ENCODE measurements around the gene MTHFD1. TPM values are rescaled to one million over a fixed set of nuclear protein-coding genes. Genes with fewer than 3 reads are reported as not detected.
A peak's percentile ranks its signal among the peaks of the same experiment; 100 is the strongest.

The MTHFD1 gene
- polyA plus RNA-seq, 2 of the 4 experiments (the other 2 are of a cell fraction), result 105 to 159 TPM

- POLR2A ChIA-PET, result no interaction called here
- H3K27ac ChIP-seq, result no peak overlapping the region; a peak in 1 of 6 replicates
- ATAC-seq (no peak), FAIRE-seq (no peak), DNase-seq (ENCODE audit: low read depth in 1 of 2, low spot score in 1 of 2) (no peak)
- 91% methylated on average over 3 of the region's 3 CpGs for WGBS (ENCODE audit: missing lambda C conversion rate)
- peaks cover 47% of the 10 kb centered on the region for H3K4me1 ChIP-seq
- CTCF ChIA-PET, result interaction anchor here (0.8 to 4.6 kb wide), 4 partner anchors 10 to 452 kb away, joined by 3 to 25 read pairs (median 4); no protein-coding TSS in a partner anchor
- TF ChIP-seq MAZ (IDR thresholded peaks at IDR 0.05; ENCODE audit: borderline replicate concordance, low read depth, low read length) (no peak), HDAC2 (IDR thresholded peaks at IDR 0.05) (no peak), HOXA7 (CRISPR knock-in tag; IDR thresholded peaks at IDR 0.05) (no peak), ATOH8 (CRISPR knock-in tag; IDR thresholded peaks at IDR 0.05; ENCODE audit: low read depth) (no peak), CEBPB (IDR thresholded peaks at IDR 0.05) (peak; percentile 69 to 81; a peak in 3 of 4 replicates)
- no peak overlapping the region for H3K4me2 ChIP-seq
- H3K4me3 ChIP-seq, result no peak overlapping the region
- H3K9me3 ChIP-seq, result no peaks in the 10 kb centered on the region
Measured at GRCh38 chr14:64440494-64440893, 52.3 kb downstream of the MTHFD1 start.

GRCh38 chr14:64442300-64442988 lies 54.3 kb downstream of the MTHFD1 start:
- CTCF ChIA-PET, result interaction anchor here (0.9 to 4.6 kb wide), 2 partner anchors 12 to 14 kb away, joined by 3 to 25 read pairs; no protein-coding TSS in a partner anchor

GRCh38 chr14:64444140-64444539 lies 56.0 kb downstream of the MTHFD1 start:
- TF ChIP-seq CTCF (IDR thresholded peaks at IDR 0.05) (no peak), HEYL (CRISPR knock-in tag; IDR thresholded peaks at IDR 0.05) (no peak), FOXS1 (CRISPR knock-in tag; IDR thresholded peaks at IDR 0.05) (no peak), NPAS2 (CRISPR knock-in tag; IDR thresholded peaks at IDR 0.05; ENCODE audit: borderline replicate concordance) (no peak), ELK1 (IDR thresholded peaks at IDR 0.05; ENCODE audit: low read depth, low read length) (no peak), BHLHE40 (IDR thresholded peaks at IDR 0.05; ENCODE audit: low read depth, low read length) (no peak), CHD2 (IDR thresholded peaks at IDR 0.05; ENCODE audit: low read length, partially characterized antibody) (no peak), RNF2 (IDR thresholded peaks at IDR 0.05; ENCODE audit: borderline replicate concordance, low read depth) (no peak), HOXA7 (CRISPR knock-in tag; IDR thresholded peaks at IDR 0.05) (no peak), MAZ (IDR thresholded peaks at IDR 0.05; ENCODE audit: borderline replicate concordance, low read depth, low read length) (no peak), RFX5 (IDR thresholded peaks at IDR 0.05) (no peak), NFE2L2 (conservative IDR thresholded peaks at IDR 0.05; ENCODE audit: low read length) (no peak), HOXB13 (CRISPR knock-in tag; IDR thresholded peaks at IDR 0.05; ENCODE audit: low read depth) (no peak), JUNB (IDR thresholded peaks at IDR 0.05) (no peak), RARB (CRISPR knock-in tag; IDR thresholded peaks at IDR 0.05) (no peak), KDM1A (IDR thresholded peaks at IDR 0.05; ENCODE audit: low read depth) (no peak), MAX (IDR thresholded peaks at IDR 0.05) (no peak), CHD4 (IDR thresholded peaks at IDR 0.05; ENCODE audit: borderline replicate concordance) (no peak), PHF8 (IDR thresholded peaks at IDR 0.05; ENCODE audit: borderline replicate concordance, low read depth) (no peak), ATOH8 (CRISPR knock-in tag; IDR thresholded peaks at IDR 0.05; ENCODE audit: low read depth) (no peak)
- DNase-seq (ENCODE audit: low read depth in 1 of 2, low spot score in 1 of 2) (no peak), FAIRE-seq (no peak), ATAC-seq (peak in 1 of 2 experiments; percentile 15; a peak in 2 of 6 replicates)
- peaks cover 23% of the 10 kb centered on the region for H3K4me1 ChIP-seq
- no peaks in the 10 kb centered on the region for H3K9me3 ChIP-seq
- H3K4me2 ChIP-seq, result no peak overlapping the region
- no peak overlapping the region for H3K4me3 ChIP-seq
- H3K27ac ChIP-seq, result no peak overlapping the region
- ChIA-PET POLR2A (no interaction called here), CTCF (interaction anchor here (0.9 to 2.2 kb wide), 5 partner anchors 8 to 193 kb away, joined by 3 to 5 read pairs (median 3); no protein-coding TSS in a partner anchor)
- 91% methylated on average over 11 of the region's 11 CpGs for WGBS (ENCODE audit: missing lambda C conversion rate)

More at GRCh38 chr14:64442300-64442988, 54.3 kb downstream of the MTHFD1 start:
- H3K4me1 ChIP-seq, result peaks cover 40% of the 10 kb centered on the region
- POLR2A ChIA-PET, result no interaction called here
- no peak for DNase-seq (ENCODE audit: low read depth in 1 of 2, low spot score in 1 of 2)
- H3K4me3 ChIP-seq, result no peak overlapping the region
- no peak overlapping the region for H3K27ac ChIP-seq
- TF ChIP-seq BHLHE40 (IDR thresholded peaks at IDR 0.05; ENCODE audit: low read depth, low read length), result no peak
- no peak for TF ChIP-seq KDM1A (IDR thresholded peaks at IDR 0.05; ENCODE audit: low read depth)
- TF ChIP-seq EP300 (IDR thresholded peaks at IDR 0.05), result no peak
- no peaks in the 10 kb centered on the region for H3K9me3 ChIP-seq
- ATAC-seq, result no peak
- no peak overlapping the region for H3K4me2 ChIP-seq
- FAIRE-seq, result no peak
- WGBS (ENCODE audit: missing lambda C conversion rate), result 89% methylated on average over 17 of the region's 17 CpGs

Data from A549 (cell line).